GM18867 (cell line): ENCODE data around the gene COPS9.
A peak's percentile ranks its signal among the peaks of the same experiment; 100 is the strongest.

Experiments
- ATAC-seq: cut with Tn5 transposase; IDR thresholded peaks from one replicate; pipeline ENCODE4 v1.9.1; 2021; ENCODE audit warnings: mild to moderate bottlenecking, moderate library complexity; ENCODE audit not compliant: unreplicated experiment

COPS9 gene

DNA sequence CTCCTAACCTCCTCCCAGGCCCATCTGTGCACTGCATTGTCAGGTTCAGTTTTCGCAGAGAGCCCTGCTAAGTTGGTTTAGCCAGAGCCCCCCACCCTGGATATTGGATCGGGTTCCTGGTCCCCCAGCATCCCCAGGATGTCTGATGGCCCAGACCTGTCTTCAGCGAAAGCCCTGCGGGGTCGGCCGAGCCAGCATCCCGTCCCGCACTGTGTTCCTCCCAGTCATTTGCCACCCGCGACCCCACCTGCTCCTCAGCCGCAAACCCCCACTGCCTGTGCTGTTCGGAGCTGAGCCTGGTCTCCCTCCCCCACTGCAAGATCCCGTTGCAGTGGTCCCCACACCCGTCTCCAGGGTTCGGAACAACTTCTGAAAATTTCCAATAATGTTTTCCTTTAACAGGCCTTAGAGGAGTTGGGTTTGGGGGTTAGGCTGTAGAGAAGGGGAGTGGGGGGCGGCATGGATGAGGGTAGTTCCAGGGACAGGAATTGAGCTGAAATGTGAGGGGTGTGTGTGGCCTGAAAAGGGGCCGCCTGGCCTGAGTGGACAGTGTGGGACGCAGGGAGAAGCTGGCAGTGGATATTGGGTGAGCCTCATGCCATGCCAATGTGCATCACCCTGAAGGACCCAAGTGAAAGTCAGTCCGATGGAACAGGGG lies 1.6 kb upstream of the COPS9 start:
- no peak for ATAC-seq

DNA sequence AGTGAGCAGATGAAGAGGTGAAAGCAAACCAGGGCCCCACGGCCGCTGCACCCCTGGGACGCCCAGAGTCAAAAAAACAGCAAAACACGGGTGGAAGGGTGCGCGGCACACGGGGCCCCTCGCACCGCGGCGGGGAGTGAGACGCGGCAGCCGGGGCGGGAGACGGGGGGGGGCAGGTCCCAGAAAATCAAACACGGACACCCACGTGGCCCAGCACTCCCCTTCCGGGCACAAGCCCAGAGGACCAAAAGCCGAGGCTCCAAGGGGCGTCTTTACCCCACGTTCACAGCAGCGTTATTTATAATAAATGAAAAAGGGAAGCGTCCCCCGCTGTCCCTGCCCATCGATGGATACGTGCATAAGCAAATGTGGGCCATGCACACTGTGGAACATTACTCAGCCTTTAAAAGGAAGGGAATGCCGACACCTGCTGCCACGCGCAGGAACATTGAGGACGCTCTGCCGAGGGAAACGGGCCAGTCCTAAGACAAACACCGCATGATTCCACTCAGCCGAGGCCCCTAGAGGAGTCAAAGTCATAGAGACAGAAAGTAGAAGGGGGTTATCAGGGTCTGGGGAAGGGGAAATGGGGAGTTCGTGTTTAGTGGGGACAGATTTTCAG lies 677 bp upstream of the COPS9 start:
- ATAC-seq = peak; percentile 6

DNA sequence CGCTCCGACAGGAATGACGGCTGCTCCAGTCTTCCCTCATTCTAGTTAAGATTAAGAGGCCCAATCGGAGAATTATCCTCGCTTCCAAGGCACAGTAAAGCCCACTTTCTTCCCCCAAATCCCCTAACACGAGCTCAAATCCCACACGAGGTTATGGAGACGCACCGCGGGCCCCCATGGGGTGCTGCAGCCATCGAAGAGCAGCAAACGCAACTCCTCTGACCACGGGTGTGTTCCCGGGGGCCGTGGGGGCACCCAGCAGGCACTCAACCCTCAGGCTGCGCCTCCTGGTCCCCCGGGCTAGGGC lies 446 bp downstream of the COPS9 start:
- peak; percentile 23 for ATAC-seq

- no peak for ATAC-seq
Observed at GRCh38 chr2:240134956-240135520, 1.1 kb downstream of the COPS9 start.

DNA sequence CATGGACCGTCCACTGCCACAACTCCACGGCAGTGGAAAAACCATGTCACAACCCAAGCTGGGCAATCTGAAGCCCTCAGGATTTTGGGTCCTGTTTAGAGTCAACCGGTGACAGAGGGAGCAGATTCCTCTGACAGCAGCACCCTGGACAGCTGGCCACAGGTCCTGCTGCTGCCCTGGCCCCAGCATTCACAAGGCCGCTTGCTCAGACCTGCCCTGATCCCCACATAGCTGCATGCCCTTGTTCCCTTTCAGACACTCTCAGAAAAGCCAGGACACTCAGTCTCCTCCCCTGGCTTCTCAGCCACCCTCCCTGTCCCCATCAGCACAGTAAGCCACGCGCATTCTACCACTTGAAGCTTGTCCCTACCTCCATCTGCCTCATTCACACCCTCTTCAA lies 1.6 kb downstream of the COPS9 start:
- ATAC-seq = no peak

DNA sequence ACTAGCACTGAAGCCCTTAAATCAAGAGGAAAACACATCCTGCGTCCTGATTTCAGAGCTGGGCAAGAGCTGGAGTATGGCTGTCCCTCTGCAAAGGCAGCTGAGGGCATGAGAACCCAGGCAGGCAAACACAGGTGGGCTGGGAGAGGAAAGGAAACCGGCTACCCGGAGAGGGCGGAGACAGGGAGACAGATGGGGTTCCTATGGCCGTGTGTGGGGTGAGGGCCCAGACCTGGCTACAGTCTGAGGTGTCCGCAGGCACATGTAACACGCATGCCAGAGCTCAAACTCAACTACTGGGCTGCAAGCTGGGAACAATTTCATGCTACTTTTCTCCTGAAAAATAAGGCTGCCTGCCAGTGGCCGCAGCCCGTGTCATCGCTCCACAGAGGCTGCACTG lies 2.7 kb downstream of the COPS9 start:
- no peak for ATAC-seq

DNA sequence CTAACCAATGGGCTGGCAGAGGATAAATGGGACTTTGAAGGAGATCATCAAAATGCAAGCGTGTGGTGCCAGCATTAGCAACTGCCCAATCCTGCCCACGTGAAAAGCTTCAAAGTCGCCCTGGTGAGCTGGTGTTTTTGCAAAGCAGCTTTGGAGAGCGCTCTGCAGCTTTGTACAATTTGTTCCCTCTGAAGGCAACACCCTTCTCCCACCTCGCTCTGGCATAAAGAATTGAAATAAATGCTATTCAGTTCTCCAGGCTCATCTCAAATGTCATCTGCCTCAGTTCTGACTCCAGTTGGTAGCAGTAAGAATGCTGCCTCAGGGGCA lies 3.5 kb downstream of the COPS9 start:
- no peak for ATAC-seq

GRCh38 chr2:240131941-240132650 lies 4.0 kb downstream of the COPS9 start:
- no peak for ATAC-seq

GRCh38 chr2:240131296-240131695 lies 4.8 kb downstream of the COPS9 start:
- ATAC-seq = no peak

DNA sequence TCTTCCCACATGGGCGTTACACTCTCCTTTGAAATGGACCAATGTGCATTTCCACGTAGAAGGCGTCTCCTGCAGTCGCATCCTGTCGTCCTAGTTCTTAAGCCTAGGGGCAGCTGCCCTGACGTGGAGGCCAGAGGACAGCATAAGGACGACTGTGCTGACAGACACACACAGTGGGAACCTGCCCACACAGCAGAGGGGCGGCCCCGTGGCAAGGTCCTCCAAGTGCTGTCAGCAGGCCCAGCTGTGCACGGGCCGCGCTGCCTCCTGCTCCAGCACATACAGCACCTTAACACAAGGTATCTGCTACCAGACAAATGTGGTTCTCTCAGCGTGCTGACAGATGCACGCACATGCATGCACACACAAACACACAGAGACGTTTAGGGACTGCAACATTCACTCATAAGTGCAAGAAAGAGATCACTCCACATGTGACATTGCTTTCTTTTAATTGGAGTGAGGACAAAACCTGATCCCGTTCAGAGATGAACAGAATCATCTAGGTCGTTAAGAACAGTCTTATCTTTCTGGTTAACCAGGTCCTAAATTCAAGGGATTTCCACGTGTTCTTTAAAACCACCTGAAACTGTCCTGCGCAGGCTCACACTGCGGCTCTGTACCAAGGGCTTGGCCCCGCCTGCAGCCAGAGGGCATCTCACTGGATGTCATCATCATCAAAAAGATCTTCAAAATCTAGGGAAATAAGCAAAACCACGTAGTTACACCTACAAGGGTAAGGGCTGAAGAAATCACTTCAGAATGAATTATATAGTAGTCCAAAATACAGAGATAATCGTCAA lies 5.5 kb downstream of the COPS9 start:
- ATAC-seq = no peak

DNA sequence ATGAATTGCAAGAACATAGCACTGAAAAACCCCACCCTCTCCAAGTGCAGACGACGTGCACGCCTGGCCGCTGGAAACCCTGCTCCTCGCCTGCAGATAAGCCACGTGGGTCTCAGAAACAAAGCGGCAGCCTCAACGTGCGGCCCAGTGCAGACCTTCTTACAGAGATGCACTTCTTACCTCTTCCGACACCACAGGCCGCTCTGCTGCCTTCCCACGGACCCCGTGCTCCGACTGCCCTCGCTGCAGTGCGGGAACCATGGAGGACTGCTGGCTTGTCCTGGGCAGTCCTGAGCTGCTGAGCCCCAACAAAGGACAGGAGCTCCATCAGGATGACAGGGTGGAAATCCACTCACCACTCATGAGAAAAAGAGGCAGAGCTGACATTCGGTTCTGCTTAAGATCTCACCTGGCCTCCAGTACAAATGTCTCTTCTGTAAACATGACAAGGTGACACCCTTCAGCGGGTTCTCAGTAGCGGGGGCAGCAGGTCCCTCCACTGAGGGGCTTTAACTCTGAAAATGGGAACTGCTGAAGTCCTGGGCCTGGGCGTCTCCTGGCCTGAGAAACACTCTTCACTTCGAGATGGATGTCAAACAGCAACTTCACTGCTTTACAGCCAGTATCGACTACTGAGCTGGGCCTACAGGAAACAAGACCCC lies 6.2 kb downstream of the COPS9 start:
- no peak for ATAC-seq

DNA sequence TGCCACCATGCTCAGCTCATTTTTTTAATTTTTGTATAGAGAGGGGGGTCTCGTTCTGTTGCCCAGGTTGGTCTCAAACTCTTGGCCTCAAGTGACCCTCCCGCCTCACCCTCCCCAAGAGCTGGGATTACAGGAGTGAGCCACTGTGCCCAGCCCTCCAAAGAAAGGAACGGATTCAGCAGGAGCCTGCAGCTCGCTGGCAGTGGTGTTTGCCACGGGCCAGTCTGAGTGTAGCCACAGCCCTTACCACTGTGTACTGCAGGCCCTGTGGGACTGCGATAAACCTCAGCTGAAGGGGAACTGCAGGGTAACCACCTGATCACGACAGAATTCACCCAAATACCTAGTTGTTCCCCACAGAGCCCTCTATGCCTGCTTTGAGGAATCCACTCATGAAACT lies 6.8 kb downstream of the COPS9 start:
- ATAC-seq = no peak

DNA sequence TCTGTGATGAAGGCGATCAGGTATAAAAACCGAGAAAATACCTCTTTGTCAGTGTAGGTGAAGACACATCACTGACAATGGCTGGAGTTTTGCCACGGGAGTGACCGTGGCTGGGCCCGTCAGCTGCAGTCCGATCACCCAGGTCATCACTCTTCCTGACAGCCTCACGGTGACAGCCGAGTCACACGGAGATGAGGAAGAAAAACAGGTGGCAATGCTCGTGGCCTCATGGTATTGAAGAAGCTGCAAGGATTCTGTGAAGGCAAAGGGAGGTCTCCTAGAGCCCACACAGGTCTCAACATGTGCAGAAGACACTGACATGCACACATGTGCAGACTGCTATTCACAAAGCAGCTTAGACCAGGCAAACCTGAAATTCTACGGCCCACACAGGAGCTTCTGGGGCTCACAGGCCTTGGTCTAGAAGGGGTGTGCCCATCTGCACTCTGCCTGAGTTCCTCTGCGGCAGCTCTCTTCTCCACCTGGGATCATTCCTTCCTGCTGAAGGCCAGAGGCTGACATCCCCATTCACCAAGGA lies 7.4 kb downstream of the COPS9 start:
- no peak for ATAC-seq

GRCh38 chr2:240127911-240128607 lies 8.0 kb downstream of the COPS9 start:
- no peak for ATAC-seq

GRCh38 chr2:240127191-240127750 lies 8.8 kb downstream of the COPS9 start:
- no peak for ATAC-seq

GRCh38 chr2:240126731-240127130 lies 9.4 kb downstream of the COPS9 start:
- no peak for ATAC-seq

DNA sequence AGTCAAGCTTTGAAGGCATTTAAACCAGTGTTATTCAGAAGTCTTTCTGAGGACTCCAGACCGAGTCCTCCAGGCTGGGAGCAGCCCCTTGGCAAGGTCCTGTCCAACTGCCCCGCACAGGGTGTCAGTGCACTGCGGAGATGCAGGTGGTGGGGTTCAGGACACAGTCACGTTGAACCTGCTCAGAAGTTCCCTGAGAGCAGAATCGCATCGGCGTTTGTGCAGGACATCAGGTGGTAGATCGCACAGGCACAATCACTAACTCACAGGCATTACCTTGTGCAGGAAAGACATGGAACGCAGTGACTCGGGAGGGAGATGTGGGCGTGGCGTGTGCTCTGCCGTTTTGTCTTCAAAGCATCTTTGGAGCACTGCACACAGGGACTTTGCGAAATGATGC lies 10.4 kb downstream of the COPS9 start:
- no peak for ATAC-seq

GRCh38 chr2:240124651-240125030 lies 11.5 kb downstream of the COPS9 start:
- ATAC-seq = no peak

DNA sequence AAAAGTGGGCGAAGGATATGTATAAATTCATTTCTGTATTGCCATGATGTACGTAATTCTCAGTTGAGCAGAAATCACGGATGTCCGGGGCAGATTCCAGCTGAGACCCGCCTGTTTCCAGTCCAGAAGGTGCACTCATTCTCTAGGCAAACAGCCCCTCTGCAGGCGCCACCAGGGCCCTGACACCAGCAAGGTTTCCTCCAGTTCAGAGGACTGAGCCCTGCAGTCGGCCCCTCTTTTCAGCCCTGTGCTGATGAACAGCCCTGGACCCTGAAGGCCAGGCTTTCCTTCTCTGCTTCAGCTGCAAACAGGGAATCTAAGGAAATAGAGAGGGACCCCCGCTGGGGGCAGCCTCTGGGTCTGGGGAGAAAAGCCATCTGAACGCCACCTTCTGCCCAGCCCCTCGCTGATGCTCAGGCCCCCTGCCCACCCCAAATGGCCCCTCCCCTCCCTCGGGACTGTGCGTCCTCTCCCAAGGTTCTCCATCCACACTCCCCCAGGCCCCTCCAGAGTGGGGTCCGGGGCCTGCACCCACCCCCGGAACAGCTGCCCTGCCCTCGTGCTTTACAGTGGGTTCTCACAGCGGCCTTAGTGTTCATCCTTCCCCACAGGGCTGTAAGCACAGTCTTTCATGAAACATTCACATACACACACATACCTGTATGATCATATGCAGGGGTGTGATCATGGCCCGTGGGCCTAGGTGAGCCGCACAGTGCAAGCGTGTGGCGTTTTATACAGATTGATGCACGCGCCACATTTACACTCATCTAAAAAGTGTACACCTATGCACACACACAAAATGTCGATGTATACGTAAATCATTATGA lies 12.1 kb downstream of the COPS9 start:
- no peak for ATAC-seq
